OCI-LY1 (cell line): Measurements from ENCODE around the gene SYNE1.

Experiments used
- H2AFZ ChIP-seq: fragments of 200-600 bp; sonication (generic), shearing (Covaris generic); 2 replicates; pipeline ENCODE4 v1.6.0; 2014; ENCODE audit warnings: antibody characterized with exemption, mild to moderate bottlenecking, low read length
- H3F3A ChIP-seq: fragments of 200-600 bp; sonication (generic), shearing (Covaris generic); 2 replicates; pipeline ENCODE4 v1.6.0; 2014; ENCODE audit warnings: mild to moderate bottlenecking, antibody characterized with exemption, low read length, moderate library complexity; ENCODE audit not compliant: insufficient read depth
- H3K27ac ChIP-seq: fragments of 200-600 bp; sonication (generic); 2 replicates; pipeline ENCODE4 v1.5.1; 2014; ENCODE audit warnings: low read length, mixed run types, mild to moderate bottlenecking, low read depth; ENCODE audit not compliant: poor library complexity, severe bottlenecking
- H3K27me3 ChIP-seq: fragments of 200-600 bp; sonication (generic); 2 replicates; pipeline ENCODE4 v1.6.0; 2014; ENCODE audit warnings: antibody characterized with exemption, mild to moderate bottlenecking, low read length, moderate library complexity; ENCODE audit not compliant: insufficient read depth
- H3K36me3 ChIP-seq: fragments of 200-600 bp; sonication (generic); 2 replicates; pipeline ENCODE4 v1.6.1; 2014; ENCODE audit warnings: mild to moderate bottlenecking, antibody characterized with exemption, low read length, moderate library complexity, mixed read lengths; ENCODE audit not compliant: insufficient read depth
- H3K4me1 ChIP-seq: fragments of 200-600 bp; sonication (generic); 2 replicates; pipeline ENCODE4 v1.5.1; 2014; ENCODE audit warnings: mild to moderate bottlenecking, low read length, moderate library complexity; ENCODE audit not compliant: insufficient read depth, severe bottlenecking
- H3K4me2 ChIP-seq: fragments of 200-600 bp; sonication (generic), shearing (Covaris generic); 2 replicates; pipeline ENCODE4 v1.6.1; 2014; ENCODE audit warnings: low read length
- H3K4me3 ChIP-seq: fragments of 200-600 bp; sonication (generic); 2 replicates; pipeline ENCODE4 v1.5.1; 2014; ENCODE audit warnings: low read length, low read depth, mild to moderate bottlenecking, mixed read lengths; ENCODE audit not compliant: poor library complexity, severe bottlenecking
- H3K79me2 ChIP-seq: fragments of 200-600 bp; shearing (Covaris generic); 2 replicates; pipeline ENCODE4 v1.6.1; 2016; ENCODE audit warnings: mixed run types, low read length, mixed read lengths; ENCODE audit not compliant: insufficient read depth
- H3K9ac ChIP-seq: fragments of 200-600 bp; sonication (generic), shearing (Covaris generic); 2 replicates; pipeline ENCODE4 v1.6.1; 2014; ENCODE audit warnings: mild to moderate bottlenecking, low read length, mixed read lengths
- H3K9me2 ChIP-seq: fragments of 200-600 bp; sonication (generic), shearing (Covaris generic); 2 replicates; pipeline ENCODE4 v1.6.1; 2014; ENCODE audit warnings: low read depth, mild to moderate bottlenecking, low read length, mixed read lengths
- H3K9me3 ChIP-seq: fragments of 200-600 bp; shearing (Covaris generic); 2 replicates; pipeline ENCODE4 v1.6.1; 2014; ENCODE audit warnings: low read length, mixed read lengths
- H4K20me1 ChIP-seq: fragments of 200-600 bp; sonication (generic), shearing (Covaris generic); 2 replicates; pipeline ENCODE4 v1.6.0; 2016; ENCODE audit warnings: mild to moderate bottlenecking, low read length; ENCODE audit not compliant: insufficient read depth
- EZH2 ChIP-seq: fragments of 200-600 bp; sonication (generic), shearing (Covaris generic); IDR thresholded peaks from 2 replicates; pipeline ENCODE4 v1.8.0; 2017; ENCODE audit warnings: borderline replicate concordance, mixed run types, mild to moderate bottlenecking, antibody characterized with exemption, low read length, moderate library complexity, mixed read lengths
- TF ChIP-seq, protein P1 (sequence below): fragments of 200-600 bp; sonication (generic), shearing (Covaris generic); IDR thresholded peaks from 2 replicates; pipeline ENCODE4 v1.5.1; 2017; ENCODE audit warnings: mild to moderate bottlenecking, antibody characterized with exemption, low read length, moderate library complexity, mixed read lengths

SYNE1 gene

DNA sequence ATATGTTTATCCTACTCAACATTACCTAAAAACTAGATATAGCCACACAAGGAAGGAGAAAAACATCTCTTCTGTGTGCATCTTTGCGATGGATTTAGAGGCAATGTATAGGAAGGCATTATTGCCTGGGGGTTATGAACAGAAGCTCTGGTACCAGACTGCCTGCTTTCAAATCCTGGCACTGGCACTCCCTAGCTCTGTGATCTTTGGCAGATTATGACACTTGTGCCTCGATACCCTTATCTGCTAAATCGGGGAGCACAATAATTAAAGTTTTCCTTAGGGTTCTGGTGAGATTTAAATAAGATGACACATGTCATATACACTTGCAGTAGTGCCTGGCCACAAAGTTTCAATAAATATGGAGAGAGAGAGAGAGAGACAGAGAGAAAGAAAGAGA, 53.3 kb downstream of the SYNE1 start:
- TF ChIP-seq, protein P1, sequence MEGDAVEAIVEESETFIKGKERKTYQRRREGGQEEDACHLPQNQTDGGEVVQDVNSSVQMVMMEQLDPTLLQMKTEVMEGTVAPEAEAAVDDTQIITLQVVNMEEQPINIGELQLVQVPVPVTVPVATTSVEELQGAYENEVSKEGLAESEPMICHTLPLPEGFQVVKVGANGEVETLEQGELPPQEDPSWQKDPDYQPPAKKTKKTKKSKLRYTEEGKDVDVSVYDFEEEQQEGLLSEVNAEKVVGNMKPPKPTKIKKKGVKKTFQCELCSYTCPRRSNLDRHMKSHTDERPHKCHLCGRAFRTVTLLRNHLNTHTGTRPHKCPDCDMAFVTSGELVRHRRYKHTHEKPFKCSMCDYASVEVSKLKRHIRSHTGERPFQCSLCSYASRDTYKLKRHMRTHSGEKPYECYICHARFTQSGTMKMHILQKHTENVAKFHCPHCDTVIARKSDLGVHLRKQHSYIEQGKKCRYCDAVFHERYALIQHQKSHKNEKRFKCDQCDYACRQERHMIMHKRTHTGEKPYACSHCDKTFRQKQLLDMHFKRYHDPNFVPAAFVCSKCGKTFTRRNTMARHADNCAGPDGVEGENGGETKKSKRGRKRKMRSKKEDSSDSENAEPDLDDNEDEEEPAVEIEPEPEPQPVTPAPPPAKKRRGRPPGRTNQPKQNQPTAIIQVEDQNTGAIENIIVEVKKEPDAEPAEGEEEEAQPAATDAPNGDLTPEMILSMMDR = no peak
- TF ChIP-seq EZH2 = no peak
- H3K27ac ChIP-seq = no peak overlapping the region
- no peaks in the 10 kb centered on the region for H3K4me1 ChIP-seq
- no peak overlapping the region for H3K4me2 ChIP-seq
- no peaks in the 10 kb centered on the region for H3F3A ChIP-seq
- no peaks in the 10 kb centered on the region for H3K27me3 ChIP-seq
- no peak overlapping the region for H2AFZ ChIP-seq
- no peaks in the 10 kb centered on the region for H3K36me3 ChIP-seq
- no peaks in the 10 kb centered on the region for H4K20me1 ChIP-seq
- no peak overlapping the region for H3K9ac ChIP-seq
- H3K9me2 ChIP-seq = no peaks in the 10 kb centered on the region
- no peaks in the 10 kb centered on the region for H3K9me3 ChIP-seq
- H3K4me3 ChIP-seq = no peak overlapping the region
- H3K79me2 ChIP-seq = no peaks in the 10 kb centered on the region

DNA sequence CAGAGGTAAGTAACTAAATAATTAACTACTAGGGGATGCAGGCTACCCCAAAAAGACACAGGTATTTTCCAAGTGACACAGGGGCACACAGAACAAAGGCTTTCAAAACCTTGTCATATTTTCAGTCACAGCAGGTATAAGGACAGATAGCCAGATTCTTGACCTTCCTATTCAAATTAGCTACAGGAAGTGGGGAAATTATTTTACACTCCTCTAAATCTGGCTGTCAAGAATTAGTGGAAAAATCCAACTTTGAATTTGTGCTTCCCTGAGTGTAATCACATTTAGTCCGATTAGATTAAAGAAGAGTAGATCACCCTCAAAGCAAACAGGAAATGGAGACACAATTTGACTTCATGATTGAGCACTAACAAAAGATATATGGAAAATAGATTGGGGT, 60.6 kb downstream of the SYNE1 start:
- no peaks in the 10 kb centered on the region for H4K20me1 ChIP-seq
- H2AFZ ChIP-seq = no peak overlapping the region
- H3K4me3 ChIP-seq = no peak overlapping the region
- H3K79me2 ChIP-seq = no peaks in the 10 kb centered on the region
- no peak overlapping the region for H3K9ac ChIP-seq
- no peaks in the 10 kb centered on the region for H3F3A ChIP-seq
- H3K4me1 ChIP-seq = no peaks in the 10 kb centered on the region
- no peaks in the 10 kb centered on the region for H3K36me3 ChIP-seq
- H3K4me2 ChIP-seq = no peak overlapping the region
- H3K27me3 ChIP-seq = no peaks in the 10 kb centered on the region
- no peaks in the 10 kb centered on the region for H3K9me2 ChIP-seq
- no peak overlapping the region for H3K27ac ChIP-seq
- TF ChIP-seq, protein P1 = no peak
- no peak for TF ChIP-seq EZH2
- H3K9me3 ChIP-seq = no peaks in the 10 kb centered on the region

DNA sequence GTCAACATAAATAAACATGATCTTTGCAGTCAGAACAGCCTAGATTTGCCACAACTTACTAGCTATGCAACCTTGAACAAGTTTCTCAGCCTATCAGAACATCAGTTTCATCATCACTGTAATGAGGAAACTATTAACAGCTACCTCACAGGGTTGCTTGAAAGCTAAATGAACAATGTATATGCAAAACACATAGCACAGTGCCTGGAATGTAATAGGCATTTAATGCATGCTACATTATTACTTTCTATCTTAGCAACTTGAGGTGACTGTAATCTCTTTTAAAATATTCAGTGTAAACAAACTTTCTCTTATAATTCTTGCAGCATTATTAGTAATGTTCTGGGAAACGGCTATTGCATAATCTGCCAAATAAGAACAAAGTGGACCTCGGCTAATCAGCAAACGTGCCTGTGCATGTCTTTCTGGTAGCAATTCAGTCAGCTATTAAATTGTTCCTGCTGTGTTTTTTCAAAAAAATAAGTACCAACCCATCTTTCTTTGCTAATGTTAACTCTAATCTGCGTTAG, 61.5 kb downstream of the SYNE1 start:
- Histone ChIP-seq H3K4me1 (no peaks in the 10 kb centered on the region), H3K79me2 (no peaks in the 10 kb centered on the region), H3K9me2 (no peaks in the 10 kb centered on the region), H4K20me1 (no peaks in the 10 kb centered on the region), H3F3A (no peaks in the 10 kb centered on the region), H3K27ac (no peak overlapping the region), H3K9me3 (no peaks in the 10 kb centered on the region), H3K27me3 (no peaks in the 10 kb centered on the region), H2AFZ (no peak overlapping the region), H3K4me2 (no peak overlapping the region), H3K9ac (no peak overlapping the region), H3K4me3 (no peak overlapping the region), H3K36me3 (no peaks in the 10 kb centered on the region)
- TF ChIP-seq, protein P1 = no peak
- no peak for TF ChIP-seq EZH2
